Neural cell (in vitro differentiated cells): ENCODE results near the gene NOTUM. TPM values are rescaled to one million over a fixed set of nuclear protein-coding genes. Genes with fewer than 3 reads are reported as not detected.

Experiments
- H2AFZ ChIP-seq: fragments of 200-600, 300-800 bp; sonication (generic), shearing (Covaris generic); 2 replicates; pipeline ENCODE4 v1.6.0; 2014; ENCODE audit warnings: low read depth, mild to moderate bottlenecking, antibody characterized with exemption, low read length, moderate library complexity
- H3F3A ChIP-seq: fragments of 200-600 bp; shearing (Covaris generic); 2 replicates; pipeline ENCODE4 v1.6.1; 2016; ENCODE audit warnings: mild to moderate bottlenecking, moderate library complexity, mixed read lengths, antibody characterized with exemption, low read length; ENCODE audit not compliant: insufficient read depth, poor library complexity, severe bottlenecking
- H3K27ac ChIP-seq: fragments of 200-600, 300-800 bp; sonication (generic), shearing (Covaris generic); 2 replicates; pipeline ENCODE4 v1.5.1; 2014; ENCODE audit warnings: mild to moderate bottlenecking, low read length, moderate library complexity
- H3K27me3 ChIP-seq: fragments of 300-800, 200-600 bp; sonication (generic), shearing (Covaris generic); 2 replicates; pipeline ENCODE4 v1.6.0; 2014; ENCODE audit warnings: mild to moderate bottlenecking, low read depth, low read length, moderate library complexity; ENCODE audit not compliant: insufficient read depth
- H3K36me3 ChIP-seq: fragments of 300-800, 200-600 bp; sonication (generic), shearing (Covaris generic); 2 replicates; pipeline ENCODE4 v1.5.1; 2014; ENCODE audit warnings: mild to moderate bottlenecking, antibody characterized with exemption, low read length, moderate library complexity; ENCODE audit not compliant: insufficient read depth
- H3K4me2 ChIP-seq: fragments of 300-800, 200-600 bp; sonication (generic), shearing (Covaris generic); 2 replicates; pipeline ENCODE4 v1.6.0; 2014; ENCODE audit warnings: mild to moderate bottlenecking, low read length
- H3K4me3 ChIP-seq: fragments of 300-800, 200-600 bp; sonication (generic), shearing (Covaris generic); 2 replicates; pipeline ENCODE4 v1.5.1; 2014; ENCODE audit warnings: mild to moderate bottlenecking, low read length, moderate library complexity
- H3K79me2 ChIP-seq: fragments of 200-600 bp; shearing (Covaris generic); replicated peaks from 2 replicates; pipeline ENCODE4 v1.6.0; 2014; ENCODE audit warnings: mild to moderate bottlenecking, low read length, moderate library complexity; ENCODE audit not compliant: insufficient read depth
- H3K9ac ChIP-seq: fragments of 300-800, 200-600 bp; sonication (generic), shearing (Covaris generic); 2 replicates; pipeline ENCODE4 v1.6.1; 2016; ENCODE audit warnings: mild to moderate bottlenecking, low read length, mixed read lengths
- H3K9me2 ChIP-seq: fragments of 200-600 bp; shearing (Covaris generic); 2 replicates; pipeline ENCODE4 v1.6.1; 2016; ENCODE audit warnings: mild to moderate bottlenecking, low read length, mixed read lengths; ENCODE audit not compliant: insufficient read depth
- H3K9me3 ChIP-seq: fragments of 200-600, 300-800 bp; sonication (generic), shearing (Covaris generic); 2 replicates; pipeline ENCODE4 v1.6.1; 2016; ENCODE audit warnings: mild to moderate bottlenecking, mixed run types, low read length, moderate library complexity, mixed read lengths
- H4K20me1 ChIP-seq: fragments of 200-600 bp; shearing (Covaris generic); 2 replicates; pipeline ENCODE4 v1.6.1; 2016; ENCODE audit warnings: mild to moderate bottlenecking, mixed run types; ENCODE audit not compliant: insufficient read depth
- CTCF ChIP-seq: fragments of 450-650 bp; IDR thresholded peaks from 2 replicates; pipeline ENCODE4 v1.5.1; 2014; ENCODE audit warnings: antibody characterized with exemption, mild to moderate bottlenecking, moderate library complexity; ENCODE audit not compliant: poor library complexity, severe bottlenecking
- EP300 ChIP-seq: fragments of 450-650 bp; conservative IDR thresholded peaks from 2 replicates; pipeline ENCODE4 v1.6.1; 2014; ENCODE audit warnings: antibody characterized with exemption, mild to moderate bottlenecking, moderate library complexity; ENCODE audit not compliant: poor library complexity, severe bottlenecking
- EZH2 ChIP-seq: fragments of 200-600, 300-800 bp; shearing (Covaris generic), sonication (generic); IDR thresholded peaks from 2 replicates; pipeline ENCODE4 v1.6.1; 2014; ENCODE audit warnings: antibody characterized with exemption, low read length, borderline replicate concordance, mild to moderate bottlenecking; ENCODE audit not compliant: insufficient read depth, poor library complexity, severe bottlenecking
- MXI1 ChIP-seq: fragments of 450-650 bp; conservative IDR thresholded peaks from 2 replicates; pipeline ENCODE4 v1.6.1; 2014; ENCODE audit warnings: antibody characterized with exemption, mild to moderate bottlenecking; ENCODE audit not compliant: poor library complexity, severe bottlenecking
- POLR2AphosphoS5 ChIP-seq: IDR thresholded peaks from 2 replicates; pipeline ENCODE4 v1.6.1; 2012
- RAD21 ChIP-seq: fragments of 450-650 bp; conservative IDR thresholded peaks from 2 replicates; pipeline ENCODE4 v1.6.1; 2014; ENCODE audit warnings: antibody characterized with exemption, mild to moderate bottlenecking, moderate library complexity
- SMC3 ChIP-seq: fragments of 450-650 bp; conservative IDR thresholded peaks from 2 replicates; pipeline ENCODE4 v1.6.1; 2014; ENCODE audit warnings: antibody characterized with exemption, mild to moderate bottlenecking, moderate library complexity; ENCODE audit not compliant: poor library complexity
- TAF1 ChIP-seq: IDR thresholded peaks from 2 replicates; pipeline ENCODE4 v1.6.1; 2012; ENCODE audit warnings: low read depth
- polyA plus RNA-seq: library from polyadenylated mRNA; depleted of rRNA; stranded (reverse); fragments of >200 nt; gene quantifications from 2 replicates; pipeline ENCODE4 v1.2.3, GENCODE V29; 2014
- TF ChIP-seq, protein P1 (sequence below): IDR thresholded peaks from 2 replicates; pipeline ENCODE4 v1.6.1; 2012; ENCODE audit warnings: borderline replicate concordance

The NOTUM gene
- polyA plus RNA-seq, 1 donor from 2014 or later = not detected

GRCh38 chr17:81980707-81981343, 19.8 kb upstream of the NOTUM start:
- no peak overlapping the region for H3K4me2 ChIP-seq
- no peaks in the 10 kb centered on the region for H4K20me1 ChIP-seq
- H3K9me2 ChIP-seq = no peaks in the 10 kb centered on the region
- H3K27me3 ChIP-seq = no peaks in the 10 kb centered on the region
- no peak overlapping the region for H3K4me3 ChIP-seq
- no peak overlapping the region for H2AFZ ChIP-seq
- no peak overlapping the region for H3K9ac ChIP-seq
- no peaks in the 10 kb centered on the region for H3K79me2 ChIP-seq
- no peak overlapping the region for H3K27ac ChIP-seq
- TF ChIP-seq POLR2AphosphoS5 (no peak), EP300 (no peak), EZH2 (no peak), CTCF (no peak), TAF1 (no peak), RAD21 (no peak), MXI1 (no peak), SMC3 (no peak)
- TF ChIP-seq, protein P1, sequence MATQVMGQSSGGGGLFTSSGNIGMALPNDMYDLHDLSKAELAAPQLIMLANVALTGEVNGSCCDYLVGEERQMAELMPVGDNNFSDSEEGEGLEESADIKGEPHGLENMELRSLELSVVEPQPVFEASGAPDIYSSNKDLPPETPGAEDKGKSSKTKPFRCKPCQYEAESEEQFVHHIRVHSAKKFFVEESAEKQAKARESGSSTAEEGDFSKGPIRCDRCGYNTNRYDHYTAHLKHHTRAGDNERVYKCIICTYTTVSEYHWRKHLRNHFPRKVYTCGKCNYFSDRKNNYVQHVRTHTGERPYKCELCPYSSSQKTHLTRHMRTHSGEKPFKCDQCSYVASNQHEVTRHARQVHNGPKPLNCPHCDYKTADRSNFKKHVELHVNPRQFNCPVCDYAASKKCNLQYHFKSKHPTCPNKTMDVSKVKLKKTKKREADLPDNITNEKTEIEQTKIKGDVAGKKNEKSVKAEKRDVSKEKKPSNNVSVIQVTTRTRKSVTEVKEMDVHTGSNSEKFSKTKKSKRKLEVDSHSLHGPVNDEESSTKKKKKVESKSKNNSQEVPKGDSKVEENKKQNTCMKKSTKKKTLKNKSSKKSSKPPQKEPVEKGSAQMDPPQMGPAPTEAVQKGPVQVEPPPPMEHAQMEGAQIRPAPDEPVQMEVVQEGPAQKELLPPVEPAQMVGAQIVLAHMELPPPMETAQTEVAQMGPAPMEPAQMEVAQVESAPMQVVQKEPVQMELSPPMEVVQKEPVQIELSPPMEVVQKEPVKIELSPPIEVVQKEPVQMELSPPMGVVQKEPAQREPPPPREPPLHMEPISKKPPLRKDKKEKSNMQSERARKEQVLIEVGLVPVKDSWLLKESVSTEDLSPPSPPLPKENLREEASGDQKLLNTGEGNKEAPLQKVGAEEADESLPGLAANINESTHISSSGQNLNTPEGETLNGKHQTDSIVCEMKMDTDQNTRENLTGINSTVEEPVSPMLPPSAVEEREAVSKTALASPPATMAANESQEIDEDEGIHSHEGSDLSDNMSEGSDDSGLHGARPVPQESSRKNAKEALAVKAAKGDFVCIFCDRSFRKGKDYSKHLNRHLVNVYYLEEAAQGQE = no peak
- H3K9me3 ChIP-seq = no peaks in the 10 kb centered on the region
- H3F3A ChIP-seq = no peaks in the 10 kb centered on the region
- H3K36me3 ChIP-seq = no peaks in the 10 kb centered on the region

DNA sequence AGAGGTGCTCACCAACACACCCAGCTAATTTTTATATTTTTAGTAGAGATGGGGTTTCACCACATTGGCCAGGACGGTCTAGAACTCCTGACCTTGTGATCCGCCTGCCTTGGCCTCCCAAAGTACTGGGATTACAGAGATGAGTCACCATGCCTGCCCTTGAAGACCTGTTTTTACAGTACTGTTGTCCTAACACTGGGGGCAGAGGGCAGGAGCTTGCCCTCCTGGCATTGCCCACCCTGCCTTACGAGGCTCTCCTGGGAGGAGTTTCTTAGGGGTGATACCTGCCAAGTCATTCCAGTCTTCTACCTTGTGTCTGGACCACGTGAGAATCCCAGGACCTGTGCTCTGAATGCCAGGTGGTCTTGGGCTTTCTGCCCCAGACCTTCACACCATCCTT, 19.1 kb upstream of the NOTUM start:
- no peak overlapping the region for H2AFZ ChIP-seq
- no peaks in the 10 kb centered on the region for H4K20me1 ChIP-seq
- no peak for TF ChIP-seq SMC3
- TF ChIP-seq, protein P1 = no peak
- no peak for TF ChIP-seq POLR2AphosphoS5
- no peak for TF ChIP-seq EZH2
- TF ChIP-seq RAD21 = no peak
- TF ChIP-seq MXI1 = no peak
- TF ChIP-seq CTCF = no peak
- no peak for TF ChIP-seq EP300
- TF ChIP-seq TAF1 = no peak
- no peaks in the 10 kb centered on the region for H3K27me3 ChIP-seq
- H3K9me2 ChIP-seq = no peaks in the 10 kb centered on the region
- no peaks in the 10 kb centered on the region for H3K79me2 ChIP-seq
- no peak overlapping the region for H3K4me3 ChIP-seq
- H3K9me3 ChIP-seq = no peaks in the 10 kb centered on the region
- H3K36me3 ChIP-seq = no peaks in the 10 kb centered on the region
- no peak overlapping the region for H3K4me2 ChIP-seq
- no peaks in the 10 kb centered on the region for H3F3A ChIP-seq
- H3K9ac ChIP-seq = no peak overlapping the region
- no peak overlapping the region for H3K27ac ChIP-seq
